HEK293T (cell line): ENCODE results near the gene SLC26A8.

Experiments used
- CTCF ChIA-PET: fragments of 350-600 bp; formaldehyde crosslinking; extraction: SDS; loops from one replicate; lab custom pipeline; 2021; ENCODE audit warnings: antibody characterized with exemption, inconsistent platforms; lab: Yijun Ruan, JAX
- POLR2A ChIA-PET: fragments of 350-600 bp; formaldehyde crosslinking; extraction: SDS; loops from one replicate; lab custom pipeline; 2020; ENCODE audit warnings: antibody characterized with exemption, inconsistent platforms; lab: Yijun Ruan, JAX
- DNase-seq: peaks from one replicate; pipeline ENCODE4 v3.0.0; 2012; ENCODE audit warnings: mixed read lengths; ENCODE audit errors: extremely low spot score
- ARNT ChIP-seq: fragments of 450-650 bp; IDR thresholded peaks from 2 replicates; pipeline ENCODE4 v1.6.1; 2017; ENCODE audit warnings: mild to moderate bottlenecking
- BHLHE40 ChIP-seq: fragments of 450-650 bp; IDR thresholded peaks from 2 replicates; pipeline ENCODE4 v1.6.1; 2016; ENCODE audit warnings: mild to moderate bottlenecking, moderate library complexity, borderline replicate concordance
- CTBP1 ChIP-seq: fragments of 450-650 bp; IDR thresholded peaks from 2 replicates; pipeline ENCODE4 v1.6.1; 2016; ENCODE audit warnings: borderline replicate concordance
- ELF4 ChIP-seq: fragments of 450-650 bp; IDR thresholded peaks from 2 replicates; pipeline ENCODE4 v1.6.1; 2017; ENCODE audit warnings: antibody characterized with exemption
- FOXA1 ChIP-seq: fragments of 450-650 bp; IDR thresholded peaks from 2 replicates; pipeline ENCODE4 v1.6.1; 2016; ENCODE audit warnings: mild to moderate bottlenecking
- FOXK2 ChIP-seq: fragments of 450-650 bp; IDR thresholded peaks from 2 replicates; pipeline ENCODE4 v1.6.1; 2016; ENCODE audit warnings: mild to moderate bottlenecking
- FOXM1 ChIP-seq: fragments of 450-650 bp; IDR thresholded peaks from 2 replicates; pipeline ENCODE4 v1.6.1; 2017; ENCODE audit warnings: mild to moderate bottlenecking, borderline replicate concordance
- HDGF ChIP-seq: fragments of 450-650 bp; IDR thresholded peaks from 2 replicates; pipeline ENCODE4 v1.6.1; 2017; ENCODE audit warnings: antibody characterized with exemption, borderline replicate concordance
- L3MBTL2 ChIP-seq: fragments of 450-650 bp; conservative IDR thresholded peaks from 2 replicates; pipeline ENCODE4 v1.6.1; 2016; ENCODE audit warnings: mild to moderate bottlenecking
- LEF1 ChIP-seq: fragments of 450-650 bp; IDR thresholded peaks from 2 replicates; pipeline ENCODE4 v1.6.1; 2017; ENCODE audit warnings: mild to moderate bottlenecking, borderline replicate concordance
- NFRKB ChIP-seq: fragments of 450-650 bp; IDR thresholded peaks from 2 replicates; pipeline ENCODE4 v1.6.1; 2016; ENCODE audit warnings: mild to moderate bottlenecking, moderate library complexity
- SP1 ChIP-seq: fragments of 450-650 bp; IDR thresholded peaks from 2 replicates; pipeline ENCODE4 v1.6.1; 2017
- SUZ12 ChIP-seq: fragments of 450-650 bp; IDR thresholded peaks from 2 replicates; pipeline ENCODE4 v1.6.1; 2016; ENCODE audit warnings: mild to moderate bottlenecking
- TARDBP ChIP-seq: fragments of 450-650 bp; IDR thresholded peaks from 2 replicates; pipeline ENCODE4 v1.6.1; 2016
- ZNF384 ChIP-seq: fragments of 450-650 bp; IDR thresholded peaks from 2 replicates; pipeline ENCODE4 v1.6.1; 2016
- TF ChIP-seq, protein P1 (sequence below): fragments of 450-650 bp; IDR thresholded peaks from 2 replicates; pipeline ENCODE4 v1.6.1; 2016

The SLC26A8 gene

DNA sequence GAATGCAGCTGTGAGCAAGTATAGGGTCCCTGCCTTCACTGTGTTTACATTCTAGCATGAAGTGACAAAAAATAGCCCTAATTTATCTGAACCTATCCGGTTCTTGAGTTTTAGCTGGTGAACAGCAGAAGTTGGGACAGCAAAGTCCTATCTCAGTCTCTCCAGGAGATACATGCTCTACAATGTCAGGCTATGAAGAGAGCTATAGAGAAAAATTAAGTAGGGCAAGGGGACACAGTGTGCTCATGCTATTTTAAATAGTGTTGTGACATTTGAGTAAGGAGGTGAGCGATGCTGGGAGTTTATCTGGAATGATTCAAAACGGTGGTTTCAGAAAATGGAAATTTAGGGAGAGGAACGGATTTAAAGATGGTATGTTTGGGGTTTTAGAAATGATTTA, 124.0 kb downstream of the SLC26A8 start:
- no peak for DNase-seq
- ChIA-PET CTCF (no interaction called here), POLR2A (no interaction called here)
- no peak for TF ChIP-seq LEF1
- no peak for TF ChIP-seq ELF4
- TF ChIP-seq HDGF = no peak
- TF ChIP-seq SUZ12 = no peak
- TF ChIP-seq NFRKB = no peak
- no peak for TF ChIP-seq L3MBTL2
- TF ChIP-seq FOXK2 = no peak
- no peak for TF ChIP-seq ZNF384
- TF ChIP-seq, protein P1, sequence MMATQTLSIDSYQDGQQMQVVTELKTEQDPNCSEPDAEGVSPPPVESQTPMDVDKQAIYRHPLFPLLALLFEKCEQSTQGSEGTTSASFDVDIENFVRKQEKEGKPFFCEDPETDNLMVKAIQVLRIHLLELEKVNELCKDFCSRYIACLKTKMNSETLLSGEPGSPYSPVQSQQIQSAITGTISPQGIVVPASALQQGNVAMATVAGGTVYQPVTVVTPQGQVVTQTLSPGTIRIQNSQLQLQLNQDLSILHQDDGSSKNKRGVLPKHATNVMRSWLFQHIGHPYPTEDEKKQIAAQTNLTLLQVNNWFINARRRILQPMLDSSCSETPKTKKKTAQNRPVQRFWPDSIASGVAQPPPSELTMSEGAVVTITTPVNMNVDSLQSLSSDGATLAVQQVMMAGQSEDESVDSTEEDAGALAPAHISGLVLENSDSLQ = no peak
- TF ChIP-seq BHLHE40 = no peak

DNA sequence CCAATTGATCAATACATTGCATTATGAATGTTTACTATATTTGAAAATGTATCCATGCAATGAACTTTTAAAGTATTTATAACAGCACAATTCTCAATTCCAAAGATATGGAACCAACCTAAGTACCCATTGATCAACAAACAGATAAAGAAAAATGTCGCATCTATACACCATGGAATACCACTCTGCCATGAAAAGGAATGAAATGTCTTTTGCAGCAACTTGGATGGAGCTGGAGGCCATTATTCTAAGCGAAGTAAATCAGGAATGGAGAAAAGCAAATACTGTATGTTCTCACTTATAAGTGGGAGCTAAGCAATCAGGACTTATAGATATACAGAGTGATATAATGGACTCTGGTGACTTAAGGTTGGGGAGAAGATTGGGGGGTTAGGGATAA, 126.4 kb downstream of the SLC26A8 start:
- POLR2A ChIA-PET = no interaction called here
- no peak for DNase-seq
- CTCF ChIA-PET = no interaction called here
- no peak for TF ChIP-seq BHLHE40
- TF ChIP-seq CTBP1 = no peak
- no peak for TF ChIP-seq ELF4
- TF ChIP-seq ZNF384 = no peak
- no peak for TF ChIP-seq SP1
- no peak for TF ChIP-seq FOXA1
- TF ChIP-seq FOXM1 = no peak
- no peak for TF ChIP-seq ARNT
- no peak for TF ChIP-seq L3MBTL2

DNA sequence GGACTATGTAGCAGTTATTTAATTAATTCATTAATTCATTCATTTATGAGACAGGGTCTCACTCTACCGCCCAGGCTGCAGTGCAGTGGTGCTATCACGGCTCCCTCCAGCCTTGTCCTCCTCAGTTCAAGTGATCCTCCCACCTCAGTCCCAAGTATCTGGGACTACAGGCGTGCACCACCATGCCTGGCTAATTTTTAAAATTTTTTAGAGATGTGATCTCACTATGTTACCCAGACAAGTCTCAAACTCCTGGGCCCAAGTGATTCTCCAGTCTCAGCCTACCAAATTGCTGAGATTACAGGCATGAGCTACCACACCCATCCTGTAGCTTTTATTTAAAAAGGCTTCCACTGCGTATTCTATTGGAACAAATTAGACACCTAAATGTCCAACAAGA, 127.0 kb downstream of the SLC26A8 start:
- POLR2A ChIA-PET = no interaction called here
- no peak for DNase-seq
- TF ChIP-seq, protein P1 = no peak
- TF ChIP-seq SUZ12 (no peak), FOXM1 (no peak), BHLHE40 (no peak), FOXA1 (no peak), L3MBTL2 (no peak), ELF4 (no peak), SP1 (no peak), HDGF (no peak), FOXK2 (no peak), NFRKB (no peak), CTBP1 (no peak), ZNF384 (no peak), ARNT (no peak), LEF1 (no peak), TARDBP (no peak)
- CTCF ChIA-PET = no interaction called here

DNA sequence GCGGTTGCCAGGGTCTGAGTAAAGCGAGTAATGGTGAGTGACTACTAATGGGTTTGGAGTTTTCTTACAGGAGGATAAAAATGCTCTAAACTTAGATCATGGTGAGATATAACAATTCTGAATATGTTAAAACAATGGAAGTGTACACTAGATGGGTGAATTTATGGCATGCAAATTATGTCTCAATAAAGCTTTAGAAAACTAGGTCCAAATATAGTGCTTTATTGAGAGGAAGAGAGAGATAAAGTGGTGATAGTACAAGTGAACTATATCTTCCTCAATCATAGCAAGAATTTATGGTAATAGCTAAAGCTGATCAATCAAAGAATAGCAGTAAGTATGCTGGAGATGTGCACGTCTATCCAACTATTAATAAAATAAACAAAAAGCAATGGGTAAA, 127.4 kb downstream of the SLC26A8 start:
- TF ChIP-seq FOXM1 (no peak), L3MBTL2 (no peak), HDGF (no peak), ZNF384 (no peak), SUZ12 (no peak), TARDBP (no peak), LEF1 (no peak), FOXA1 (no peak), CTBP1 (no peak), SP1 (no peak), FOXK2 (no peak), ARNT (no peak), BHLHE40 (no peak), NFRKB (no peak), ELF4 (no peak)
- TF ChIP-seq, protein P1 = no peak
- ChIA-PET POLR2A (no interaction called here), CTCF (no interaction called here)
- no peak for DNase-seq

DNA sequence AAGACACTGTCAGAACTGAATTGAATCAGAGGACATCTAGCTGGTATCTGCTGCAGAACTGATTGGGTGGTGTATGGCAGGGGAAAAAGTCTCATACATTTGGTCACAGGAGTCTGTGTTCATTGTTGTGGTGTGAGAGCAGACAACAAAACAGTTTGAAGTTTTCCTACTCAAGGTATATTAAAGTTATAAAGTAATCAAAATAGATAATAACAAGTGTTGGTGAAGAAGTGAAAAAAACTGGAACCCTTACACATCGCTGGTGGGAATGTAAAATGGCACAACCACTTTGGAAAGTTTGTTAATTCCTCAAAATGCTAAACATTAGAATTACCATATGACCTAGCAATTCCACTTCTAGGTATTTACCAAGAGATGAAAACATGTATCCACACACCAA, 128.2 kb downstream of the SLC26A8 start:
- CTCF ChIA-PET = interaction anchor here (0.6 kb wide), 1 partner anchor 649 kb away, joined by 3 read pairs; no protein-coding TSS in a partner anchor
- DNase-seq = no peak

DNA sequence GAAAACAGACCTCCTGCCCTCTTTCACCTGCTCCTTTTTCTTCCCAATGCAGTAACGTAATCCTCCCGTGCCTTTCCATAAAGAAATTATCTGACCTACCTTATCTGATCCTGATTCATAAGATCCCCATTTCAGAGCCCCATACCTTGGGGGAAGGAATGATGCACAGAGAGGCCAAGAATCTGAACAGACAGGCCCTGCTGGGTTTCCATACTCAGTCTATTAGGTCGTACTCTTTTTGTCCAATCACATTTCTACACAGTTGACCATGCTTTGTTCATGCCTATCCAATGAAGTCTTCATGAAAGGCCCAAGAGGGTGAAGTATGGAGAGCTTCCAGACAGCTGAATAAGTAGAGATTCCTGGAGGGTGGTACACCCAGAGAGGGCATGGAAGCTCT, 128.9 kb downstream of the SLC26A8 start:
- POLR2A ChIA-PET = no interaction called here
- DNase-seq = no peak
- no peak for TF ChIP-seq SUZ12
- no peak for TF ChIP-seq NFRKB
- TF ChIP-seq CTBP1 = no peak
- CTCF ChIA-PET = interaction anchor here (0.6 kb wide), 1 partner anchor 650 kb away, joined by 3 read pairs; no protein-coding TSS in a partner anchor

More for the DNA sequence above, 128.2 kb downstream of the SLC26A8 start:
- no peak for TF ChIP-seq ZNF384
- no peak for TF ChIP-seq BHLHE40
- TF ChIP-seq CTBP1 = no peak
- no peak for TF ChIP-seq ARNT
- no peak for TF ChIP-seq FOXK2
- TF ChIP-seq LEF1 = no peak
- TF ChIP-seq NFRKB = no peak
- POLR2A ChIA-PET = no interaction called here

DNA sequence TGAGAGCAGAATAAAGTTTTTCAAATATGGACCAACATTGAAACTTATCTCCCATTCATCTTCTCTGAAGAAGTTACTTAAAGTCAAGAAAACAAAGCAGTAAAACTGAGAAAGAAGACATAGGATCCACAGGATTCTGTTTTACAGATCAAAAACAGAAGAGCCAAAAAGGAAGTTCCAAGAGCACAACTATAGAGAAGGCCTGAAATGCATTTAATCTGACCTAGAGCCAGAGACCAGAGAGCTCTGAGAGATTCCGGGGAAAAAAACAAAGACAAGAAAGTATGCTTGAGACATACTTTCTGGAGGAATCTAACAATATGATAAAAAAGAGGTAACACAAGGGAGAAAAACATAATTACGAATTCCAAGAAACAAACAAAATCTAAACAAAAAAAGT, 129.7 kb downstream of the SLC26A8 start:
- TF ChIP-seq FOXK2 (no peak), ZNF384 (no peak), BHLHE40 (no peak), NFRKB (no peak), ARNT (no peak), SUZ12 (no peak), CTBP1 (no peak)
- DNase-seq = no peak
- POLR2A ChIA-PET = no interaction called here
- CTCF ChIA-PET = no interaction called here
